ENCODE measurements around the gene ALOX15. TPM values are rescaled to one million over a fixed set of nuclear protein-coding genes. Genes with fewer than 3 reads are reported as not detected.

The ALOX15 gene
- total and polyA plus RNA-seq, 7 donors = 0.10 to 0.36 TPM; not detected in 5

GRCh38 chr17:4585638-4585994 lies 55.9 kb downstream of the ALOX15 start:
- Histone ChIP-seq H3K4me3 (peak overlapping the region; percentile 81), H3K27ac (peak overlapping the region; percentile 99), H3K36me3 (ENCODE audit: insufficient read depth in 1 of 2, low read depth in 1 of 2) (peaks cover 0 to 10% of the 10 kb centered on the region in 2 donors), H3K27me3 (ENCODE audit: insufficient read depth in 3 of 3, low read length in 2 of 3) (no peaks in the 10 kb centered on the region), H3K4me1 (peaks cover 27% of the 10 kb centered on the region), H3K9me3 (no peaks in the 10 kb centered on the region)
- DNase-seq (peak; percentile 54 to 87), ATAC-seq (peak; percentile 44 to 61 (median 54))
- intact Hi-C loops (cut with DNase I) = no loop called here
- TF ChIP-seq, protein P1, sequence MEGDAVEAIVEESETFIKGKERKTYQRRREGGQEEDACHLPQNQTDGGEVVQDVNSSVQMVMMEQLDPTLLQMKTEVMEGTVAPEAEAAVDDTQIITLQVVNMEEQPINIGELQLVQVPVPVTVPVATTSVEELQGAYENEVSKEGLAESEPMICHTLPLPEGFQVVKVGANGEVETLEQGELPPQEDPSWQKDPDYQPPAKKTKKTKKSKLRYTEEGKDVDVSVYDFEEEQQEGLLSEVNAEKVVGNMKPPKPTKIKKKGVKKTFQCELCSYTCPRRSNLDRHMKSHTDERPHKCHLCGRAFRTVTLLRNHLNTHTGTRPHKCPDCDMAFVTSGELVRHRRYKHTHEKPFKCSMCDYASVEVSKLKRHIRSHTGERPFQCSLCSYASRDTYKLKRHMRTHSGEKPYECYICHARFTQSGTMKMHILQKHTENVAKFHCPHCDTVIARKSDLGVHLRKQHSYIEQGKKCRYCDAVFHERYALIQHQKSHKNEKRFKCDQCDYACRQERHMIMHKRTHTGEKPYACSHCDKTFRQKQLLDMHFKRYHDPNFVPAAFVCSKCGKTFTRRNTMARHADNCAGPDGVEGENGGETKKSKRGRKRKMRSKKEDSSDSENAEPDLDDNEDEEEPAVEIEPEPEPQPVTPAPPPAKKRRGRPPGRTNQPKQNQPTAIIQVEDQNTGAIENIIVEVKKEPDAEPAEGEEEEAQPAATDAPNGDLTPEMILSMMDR (IDR thresholded peaks at IDR 0.05) = no peak
- WGBS, 3 donors = 23 to 41% (median 26%) methylated on average over 7 of the region's 7 CpGs

DNA sequence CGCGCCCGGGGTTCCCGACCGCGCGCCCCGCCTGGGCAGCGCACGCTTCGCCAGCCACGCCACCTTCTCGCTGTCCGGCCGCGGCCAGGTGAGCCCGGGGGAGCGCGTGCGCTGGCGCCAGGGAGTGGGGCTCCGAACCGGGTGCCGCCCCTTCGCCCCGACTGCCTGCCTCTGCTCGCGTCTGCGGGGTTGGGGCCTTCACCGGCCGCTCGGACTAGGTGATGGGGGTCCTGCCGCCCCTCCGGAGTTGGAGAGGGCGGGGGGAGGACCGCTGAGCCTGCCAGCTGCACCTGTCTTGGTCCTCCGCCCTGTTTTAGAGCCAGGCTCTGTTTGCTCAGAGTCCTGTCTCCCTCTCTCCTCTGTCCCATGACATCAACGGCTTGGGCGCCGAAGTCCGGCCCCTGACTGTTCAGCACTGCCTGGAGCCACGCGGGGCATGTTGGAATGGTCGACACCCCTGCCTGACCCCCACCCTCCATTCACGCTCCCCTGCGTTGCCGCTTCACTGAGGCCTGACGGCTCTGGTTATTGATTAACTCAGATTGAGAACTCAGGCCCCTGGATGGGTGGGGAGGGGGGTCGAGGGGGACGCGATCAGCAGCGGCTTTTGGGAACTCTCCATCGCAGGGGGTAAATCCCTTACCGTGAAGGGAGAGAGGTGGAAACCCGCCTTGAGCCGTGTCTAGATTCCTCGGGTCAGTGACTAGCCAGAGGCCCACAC lies 56.4 kb downstream of the ALOX15 start:
- WGBS, 3 donors = 7 to 12% (median 9%) methylated on average over 44 to 57 of the region's 57 CpGs
- peak in 1 of 2 donors; percentile 71 for DNase-seq
- peak; percentile 2 to 4 (median 4) for ATAC-seq
- TF ChIP-seq, protein P1 (IDR thresholded peaks at IDR 0.05) = no peak
- Histone ChIP-seq H3K4me1 (peaks cover 25% of the 10 kb centered on the region), H3K4me3 (peak overlapping the region; percentile 81), H3K9me3 (no peaks in the 10 kb centered on the region), H3K36me3 (ENCODE audit: insufficient read depth in 1 of 2, low read depth in 1 of 2) (peaks cover 0 to 10% of the 10 kb centered on the region in 2 donors), H3K27me3 (ENCODE audit: insufficient read depth in 3 of 3, low read length in 2 of 3) (no peaks in the 10 kb centered on the region), H3K27ac (peak overlapping the region; percentile 99)
- intact Hi-C loops (cut with DNase I) = loop anchor here (5.0 kb wide), 2 partner anchors 32 to 37 kb away; no protein-coding TSS in a partner anchor

- ATAC-seq = peak; percentile 67 to 79 (median 70)
- intact Hi-C loops (cut with DNase I) = loop anchor here (5.0 kb wide), 2 partner anchors 33 to 38 kb away; no protein-coding TSS in a partner anchor
- no peaks in the 10 kb centered on the region for H3K27me3 ChIP-seq (ENCODE audit: insufficient read depth in 3 of 3, low read length in 2 of 3)
- DNase-seq = peak; percentile 81 to 93
- WGBS, 3 donors = 1% methylated on average over 46 to 100 of the region's 100 CpGs
- peak within 1 kb of the TSS; percentile 81 for H3K4me3 ChIP-seq
- H3K9me3 ChIP-seq = no peaks in the 10 kb centered on the region
- peaks cover 25% of the 10 kb centered on the region for H3K4me1 ChIP-seq
- TF ChIP-seq, protein P1 (IDR thresholded peaks at IDR 0.05) = no peak
- H3K36me3 ChIP-seq (ENCODE audit: insufficient read depth in 1 of 2, low read depth in 1 of 2) = peaks cover 0 to 10% of the 10 kb centered on the region in 2 donors
- peak within 1 kb of the TSS; percentile 99 for H3K27ac ChIP-seq
Measured at GRCh38 chr17:4584101-4584916, 57.2 kb downstream of the ALOX15 start, which contains the start of gene SMTNL2. TSS of gene SMTNL2 (plus strand) at chr17:4584529. CDS start at chr17:4584606, 77 bp downstream.

DNA sequence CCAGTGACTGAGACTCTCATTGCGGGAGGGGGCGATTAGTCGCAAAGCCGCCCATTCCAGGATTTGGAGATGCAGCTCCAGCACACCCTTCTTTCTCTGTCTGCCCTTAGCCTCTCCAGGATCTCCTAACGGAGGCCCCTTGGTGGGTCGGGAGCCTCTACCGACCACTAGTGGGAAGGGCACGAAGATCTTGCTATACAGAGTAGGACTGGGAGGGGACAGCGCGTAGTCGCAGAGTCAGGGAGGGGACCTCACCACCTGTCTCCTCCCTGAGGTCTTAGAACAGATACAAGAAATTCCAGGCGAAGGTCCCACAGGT lies 57.7 kb downstream of the ALOX15 start:
- intact Hi-C loops (cut with DNase I) = loop anchor here (5.0 kb wide), 2 partner anchors 34 to 39 kb away; no protein-coding TSS in a partner anchor
- peaks cover 0 to 10% of the 10 kb centered on the region in 2 donors for H3K36me3 ChIP-seq (ENCODE audit: insufficient read depth in 1 of 2, low read depth in 1 of 2)
- 13 to 22% (median 20%) methylated on average over 12 of the region's 12 CpGs for WGBS, 3 donors
- H3K4me3 ChIP-seq = peak overlapping the region; percentile 81
- H3K9me3 ChIP-seq = no peaks in the 10 kb centered on the region
- peak overlapping the region; percentile 99 for H3K27ac ChIP-seq
- H3K4me1 ChIP-seq = peaks cover 20% of the 10 kb centered on the region
- TF ChIP-seq, protein P1 (IDR thresholded peaks at IDR 0.05) = peak; percentile 49
- ATAC-seq (peak; percentile 55 to 67 (median 63)), DNase-seq (peak in 1 of 2 donors; percentile 79)
- no peaks in the 10 kb centered on the region for H3K27me3 ChIP-seq (ENCODE audit: insufficient read depth in 3 of 3, low read length in 2 of 3)

Data from psoas muscle (tissue), 8 donors.